ENCODE results near the gene VPS37B.

DNA sequence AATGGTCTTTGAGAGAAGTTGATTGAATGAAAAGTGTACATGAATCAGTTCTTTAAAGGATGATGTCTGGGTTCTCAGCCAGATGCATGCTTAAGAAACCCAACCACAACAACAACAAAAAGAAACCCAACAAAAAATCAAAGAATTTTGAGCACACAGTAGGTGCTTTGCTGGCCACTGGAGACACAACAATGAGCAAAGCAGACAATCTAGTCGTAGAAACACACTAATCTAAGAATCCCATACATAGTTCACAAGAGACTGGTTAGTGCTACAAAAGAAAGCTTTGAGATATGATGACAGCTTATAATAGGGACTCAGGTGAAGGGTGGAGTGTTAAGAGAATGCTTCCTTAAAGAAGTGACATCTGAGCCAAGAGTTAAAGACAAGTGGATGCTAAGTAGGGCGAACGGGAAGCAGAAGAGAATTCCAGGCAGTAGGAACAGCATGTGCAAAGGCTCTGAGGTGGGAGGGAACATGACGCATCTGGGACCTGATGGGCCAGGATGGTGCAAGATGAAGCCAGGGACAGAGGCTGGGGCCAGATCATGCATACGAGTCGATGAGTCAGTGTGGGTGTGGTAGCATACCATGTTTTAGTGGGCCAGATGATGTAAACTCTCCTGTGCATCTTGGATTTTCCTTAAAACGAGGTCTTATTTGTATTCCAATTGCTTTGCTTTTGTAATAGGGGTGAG, 65.3 kb downstream of the VPS37B start:
- no peak for TF ChIP-seq POLR2AphosphoS5 (IDR thresholded peaks at IDR 0.05; ENCODE audit: low read depth, low read length)
- TF ChIP-seq POLR2A (IDR thresholded peaks at IDR 0.05; ENCODE audit: low read depth, low read length) = no peak
- TF ChIP-seq TAF1 (IDR thresholded peaks at IDR 0.05; ENCODE audit: low read depth, low read length) = no peak
- no peak for TF ChIP-seq SPI1 (IDR thresholded peaks at IDR 0.05; ENCODE audit: low read depth, low read length)

All from GM12891 (cell line).